Medulla oblongata (tissue), 1 donor: ENCODE data around the gene PRSS53.

Experiments used
- DNase-seq: peaks from one replicate; pipeline ENCODE4 v3.0.0-alpha.2; 2015; ENCODE audit errors: extremely low spot score

Gene PRSS53

GRCh38 chr16:31043898-31044481 is 44.8 kb downstream of the PRSS53 start:
- no peak for DNase-seq

- no peak for DNase-seq
Observed at GRCh38 chr16:31043352-31043751, 45.4 kb downstream of the PRSS53 start.

GRCh38 chr16:31042866-31043265 is 45.9 kb downstream of the PRSS53 start:
- DNase-seq: no peak

GRCh38 chr16:31038993-31039392 is 49.8 kb downstream of the PRSS53 start:
- DNase-seq: peak; percentile 64

GRCh38 chr16:31036691-31037090 is 52.1 kb downstream of the PRSS53 start:
- no peak for DNase-seq

GRCh38 chr16:31033709-31034492 is 54.8 kb downstream of the PRSS53 start:
- peak; percentile 97 for DNase-seq
